NT2/D1 (cell line): ENCODE data around the gene COL1A1.

Experiments
- SUZ12 ChIP-seq: IDR thresholded peaks from 2 replicates; pipeline ENCODE4 v1.6.1; 2011; ENCODE audit not compliant: insufficient read length, insufficient read depth; ENCODE audit errors: extremely low read depth
- YY1 ChIP-seq: IDR thresholded peaks from 2 replicates; pipeline ENCODE4 v1.6.1; 2011; ENCODE audit not compliant: insufficient read length, insufficient read depth
- ZNF274 ChIP-seq: IDR thresholded peaks from 2 replicates; pipeline ENCODE4 v1.6.1; 2011; ENCODE audit warnings: mild to moderate bottlenecking, low read depth, low read length

- no peak for TF ChIP-seq YY1
- no peak for TF ChIP-seq ZNF274
- no peak for TF ChIP-seq SUZ12
These were observed 48.7 kb downstream of the COL1A1 start for GRCh38 chr17:50152736-50153135.
